ENCODE data around the gene MINDY4.
A peak's percentile ranks its signal among the peaks of the same experiment; 100 is the strongest.

MINDY4 gene

GRCh38 chr7:30932562-30932961, 161.3 kb downstream of the MINDY4 start:
- H3K36me3 ChIP-seq (ENCODE audit: control insufficient read depth in 1 of 2, insufficient read depth in 2 of 2, low read length in 2 of 2) = peaks cover 0 to 2% of the 10 kb centered on the region in 2 donors
- peaks cover 0 to 13% of the 10 kb centered on the region in 2 donors for H3K4me1 ChIP-seq (ENCODE audit: control insufficient read depth in 1 of 2, insufficient read depth in 2 of 2, low read length in 2 of 2)
- no peaks in the 10 kb centered on the region for H3K27me3 ChIP-seq (ENCODE audit: low read depth, low read length)
- H3K4me3 ChIP-seq (ENCODE audit: low read depth in 1 of 2, low read length in 2 of 2) = no peak overlapping the region
- H3K9me3 ChIP-seq (ENCODE audit: control insufficient read depth in 1 of 2, low read length in 2 of 2) = no peaks in the 10 kb centered on the region
- H3K27ac ChIP-seq (ENCODE audit: low read length) = no peak overlapping the region

- Histone ChIP-seq H3K9me3 (ENCODE audit: control insufficient read depth in 1 of 2, low read length in 2 of 2) (no peaks in the 10 kb centered on the region), H3K4me3 (ENCODE audit: low read depth in 1 of 2, low read length in 2 of 2) (no peak overlapping the region), H3K27me3 (ENCODE audit: low read depth, low read length) (no peaks in the 10 kb centered on the region), H3K4me1 (ENCODE audit: control insufficient read depth in 1 of 2, insufficient read depth in 2 of 2, low read length in 2 of 2) (peaks cover 0 to 15% of the 10 kb centered on the region in 2 donors), H3K36me3 (ENCODE audit: control insufficient read depth in 1 of 2, insufficient read depth in 2 of 2, low read length in 2 of 2) (no peaks in the 10 kb centered on the region), H3K27ac (ENCODE audit: low read length) (no peak overlapping the region)
These were observed 162.1 kb downstream of the MINDY4 start for GRCh38 chr7:30933124-30933974.

GRCh38 chr7:30934225-30934624, 163.0 kb downstream of the MINDY4 start:
- no peaks in the 10 kb centered on the region for H3K9me3 ChIP-seq (ENCODE audit: control insufficient read depth in 1 of 2, low read length in 2 of 2)
- peaks cover 0 to 21% of the 10 kb centered on the region in 2 donors for H3K4me1 ChIP-seq (ENCODE audit: control insufficient read depth in 1 of 2, insufficient read depth in 2 of 2, low read length in 2 of 2)
- H3K36me3 ChIP-seq (ENCODE audit: control insufficient read depth in 1 of 2, insufficient read depth in 2 of 2, low read length in 2 of 2) = no peaks in the 10 kb centered on the region
- H3K27ac ChIP-seq (ENCODE audit: low read length) = no peak overlapping the region
- no peaks in the 10 kb centered on the region for H3K27me3 ChIP-seq (ENCODE audit: low read depth, low read length)
- no peak overlapping the region for H3K4me3 ChIP-seq (ENCODE audit: low read depth in 1 of 2, low read length in 2 of 2)

- Histone ChIP-seq H3K9me3 (ENCODE audit: control insufficient read depth in 1 of 2, low read length in 2 of 2) (no peaks in the 10 kb centered on the region), H3K27me3 (ENCODE audit: low read depth, low read length) (no peaks in the 10 kb centered on the region), H3K4me1 (ENCODE audit: control insufficient read depth in 1 of 2, insufficient read depth in 2 of 2, low read length in 2 of 2) (peaks cover 0 to 21% of the 10 kb centered on the region in 2 donors), H3K4me3 (ENCODE audit: low read depth in 1 of 2, low read length in 2 of 2) (no peak overlapping the region), H3K27ac (ENCODE audit: low read length) (no peak overlapping the region), H3K36me3 (ENCODE audit: control insufficient read depth in 1 of 2, insufficient read depth in 2 of 2, low read length in 2 of 2) (no peaks in the 10 kb centered on the region)
These were observed 163.7 kb downstream of the MINDY4 start for GRCh38 chr7:30934732-30935568.

GRCh38 chr7:30935569-30935877, 164.3 kb downstream of the MINDY4 start:
- Histone ChIP-seq H3K9me3 (ENCODE audit: control insufficient read depth in 1 of 2, low read length in 2 of 2) (no peaks in the 10 kb centered on the region), H3K36me3 (ENCODE audit: control insufficient read depth in 1 of 2, insufficient read depth in 2 of 2, low read length in 2 of 2) (no peaks in the 10 kb centered on the region), H3K27me3 (ENCODE audit: low read depth, low read length) (no peaks in the 10 kb centered on the region), H3K4me1 (ENCODE audit: control insufficient read depth in 1 of 2, insufficient read depth in 2 of 2, low read length in 2 of 2) (peaks cover 0 to 21% of the 10 kb centered on the region in 2 donors), H3K27ac (ENCODE audit: low read length) (no peak overlapping the region), H3K4me3 (ENCODE audit: low read depth in 1 of 2, low read length in 2 of 2) (no peak overlapping the region)

GRCh38 chr7:30936650-30937245, 165.5 kb downstream of the MINDY4 start:
- Histone ChIP-seq H3K4me3 (ENCODE audit: low read depth in 1 of 2, low read length in 2 of 2) (no peak overlapping the region), H3K36me3 (ENCODE audit: control insufficient read depth in 1 of 2, insufficient read depth in 2 of 2, low read length in 2 of 2) (no peaks in the 10 kb centered on the region), H3K9me3 (ENCODE audit: control insufficient read depth in 1 of 2, low read length in 2 of 2) (no peaks in the 10 kb centered on the region), H3K4me1 (ENCODE audit: control insufficient read depth in 1 of 2, insufficient read depth in 2 of 2, low read length in 2 of 2) (peaks cover 0 to 11% of the 10 kb centered on the region in 2 donors), H3K27ac (ENCODE audit: low read length) (peak overlapping the region; percentile 43), H3K27me3 (ENCODE audit: low read depth, low read length) (no peaks in the 10 kb centered on the region)

- Histone ChIP-seq H3K27me3 (ENCODE audit: low read depth, low read length) (no peaks in the 10 kb centered on the region), H3K9me3 (ENCODE audit: control insufficient read depth in 1 of 2, low read length in 2 of 2) (no peaks in the 10 kb centered on the region), H3K4me1 (ENCODE audit: control insufficient read depth in 1 of 2, insufficient read depth in 2 of 2, low read length in 2 of 2) (peaks cover 0 to 7% of the 10 kb centered on the region in 2 donors), H3K36me3 (ENCODE audit: control insufficient read depth in 1 of 2, insufficient read depth in 2 of 2, low read length in 2 of 2) (no peaks in the 10 kb centered on the region), H3K27ac (ENCODE audit: low read length) (peak overlapping the region; percentile 43), H3K4me3 (ENCODE audit: low read depth in 1 of 2, low read length in 2 of 2) (no peak overlapping the region)
These were observed 166.2 kb downstream of the MINDY4 start for GRCh38 chr7:30937416-30937815.

GRCh38 chr7:30938435-30939316, 167.5 kb downstream of the MINDY4 start:
- Histone ChIP-seq H3K27me3 (ENCODE audit: low read depth, low read length) (no peaks in the 10 kb centered on the region), H3K4me1 (ENCODE audit: control insufficient read depth in 1 of 2, insufficient read depth in 2 of 2, low read length in 2 of 2) (peaks cover 0 to 7% of the 10 kb centered on the region in 2 donors), H3K9me3 (ENCODE audit: control insufficient read depth in 1 of 2, low read length in 2 of 2) (no peaks in the 10 kb centered on the region), H3K27ac (ENCODE audit: low read length) (no peak overlapping the region), H3K36me3 (ENCODE audit: control insufficient read depth in 1 of 2, insufficient read depth in 2 of 2, low read length in 2 of 2) (no peaks in the 10 kb centered on the region), H3K4me3 (ENCODE audit: low read depth in 1 of 2, low read length in 2 of 2) (peak overlapping the region in 1 of 2 donors; percentile 32)

- Histone ChIP-seq H3K9me3 (ENCODE audit: control insufficient read depth in 1 of 2, low read length in 2 of 2) (peaks cover 6 to 8% of the 10 kb centered on the region in 2 donors), H3K27me3 (ENCODE audit: low read depth, low read length) (no peaks in the 10 kb centered on the region), H3K27ac (ENCODE audit: low read length) (no peak overlapping the region), H3K4me3 (ENCODE audit: low read depth in 1 of 2, low read length in 2 of 2) (no peak overlapping the region), H3K36me3 (ENCODE audit: control insufficient read depth in 1 of 2, insufficient read depth in 2 of 2, low read length in 2 of 2) (no peaks in the 10 kb centered on the region), H3K4me1 (ENCODE audit: control insufficient read depth in 1 of 2, insufficient read depth in 2 of 2, low read length in 2 of 2) (peaks cover 0 to 7% of the 10 kb centered on the region in 2 donors)
These were observed 170.5 kb downstream of the MINDY4 start for GRCh38 chr7:30941582-30942323.
